SK-N-SH (cell line): ENCODE results near the gene FMOD. TPM values are rescaled to one million over a fixed set of nuclear protein-coding genes. Genes with fewer than 3 reads are reported as not detected.

ENCODE experiments used
- CTCF ChIA-PET: fragments of 300-600, 350-600 bp; formaldehyde crosslinking; extraction: SDS; loops from one replicate; lab custom pipeline; 2021; lab: Yijun Ruan, JAX
- POLR2A ChIA-PET: fragments of 350-600 bp; sonication (Branson Sonifier 250); formaldehyde crosslinking; extraction: SDS; loops from one replicate; lab custom pipeline; 2020; ENCODE audit warnings: antibody characterized with exemption, inconsistent platforms; lab: Yijun Ruan, JAX
- DNase-seq: peaks from one replicate; pipeline ENCODE4 v3.0.0; 2012
- H2AFZ ChIP-seq: fragments of 200-600 bp; sonication (generic); 2 replicates; pipeline ENCODE4 v1.8.1; 2016; ENCODE audit warnings: antibody characterized with exemption, mild to moderate bottlenecking, low read depth
- H3F3A ChIP-seq: fragments of 200-600 bp; sonication (generic); replicated peaks from 2 replicates; pipeline ENCODE3; 2016; ENCODE audit warnings: antibody characterized with exemption, mild to moderate bottlenecking; ENCODE audit not compliant: insufficient read depth
- H3K27ac ChIP-seq, 2 experiments: fragments of 200-500 bp in 1 of 2; fragments of 200-600 bp in 1 of 2; sonication (Bioruptor generic) in 1 of 2; sonication (generic), shearing (Covaris generic) in 1 of 2; 2 replicates each; pipeline versions ENCODE4 v1.5.1 to v1.6.1; 2014 to 2016; ENCODE audit warnings: low read depth in 2 of 2, inconsistent platforms in 1 of 2, low read length in 1 of 2, mild to moderate bottlenecking in 1 of 2, mixed read lengths in 1 of 2
- H3K27me3 ChIP-seq: fragments of 200-600 bp; sonication (generic), shearing (Covaris generic); 2 replicates; pipeline ENCODE4 v1.6.1; 2016; ENCODE audit warnings: mixed run types; ENCODE audit not compliant: insufficient read depth
- H3K36me3 ChIP-seq, 2 experiments: fragments of 200-500 bp in 1 of 2; fragments of 200-600 bp in 1 of 2; sonication (Bioruptor generic) in 1 of 2; sonication (generic) in 1 of 2; replicated peaks in 1 of 2; 2 replicates each; pipeline versions ENCODE3 to v1.5.1; 2014 to 2016; ENCODE audit warnings: low read length in 1 of 2, mild to moderate bottlenecking in 1 of 2; ENCODE audit not compliant: insufficient read depth in 2 of 2, control insufficient read depth in 1 of 2
- H3K4me1 ChIP-seq, 2 experiments: fragments of 200-500 bp in 1 of 2; fragments of 200-600 bp in 1 of 2; sonication (Bioruptor generic) in 1 of 2; sonication (generic), shearing (Covaris generic) in 1 of 2; 2 replicates each; pipeline versions ENCODE4 v1.5.1 to v1.6.1; 2014 to 2016; ENCODE audit warnings: low read depth in 1 of 2, low read length in 1 of 2, mixed run types in 1 of 2; ENCODE audit not compliant: insufficient read depth in 2 of 2, control insufficient read depth in 1 of 2
- H3K4me2 ChIP-seq: fragments of 200-600 bp; sonication (generic), shearing (Covaris generic); 2 replicates; pipeline ENCODE4 v1.6.1; 2017; ENCODE audit warnings: mixed run types
- H3K4me3 ChIP-seq, 2 experiments: fragments of 200-500 bp in 1 of 2; fragments of 200-600 bp in 1 of 2; sonication (Bioruptor generic) in 1 of 2; sonication (generic), shearing (Covaris generic) in 1 of 2; 2 replicates each; pipeline versions ENCODE4 v1.5.1 to v1.8.1; 2014 to 2016; ENCODE audit warnings: low read depth in 2 of 2, inconsistent platforms in 1 of 2, low read length in 1 of 2, mild to moderate bottlenecking in 1 of 2, mixed read lengths in 1 of 2, moderate library complexity in 1 of 2
- H3K79me2 ChIP-seq: fragments of 200-600 bp; sonication (generic); 2 replicates; pipeline ENCODE4 v1.8.1; 2017; ENCODE audit warnings: mild to moderate bottlenecking; ENCODE audit not compliant: insufficient read depth
- H3K9ac ChIP-seq: fragments of 200-600 bp; sonication (generic); 2 replicates; pipeline ENCODE4 v1.6.1; 2017; ENCODE audit warnings: mixed run types
- H3K9me2 ChIP-seq: fragments of 200-600 bp; sonication (generic); 2 replicates; pipeline ENCODE4 v1.6.1; 2017; ENCODE audit warnings: mixed run types
- H3K9me3 ChIP-seq: fragments of 200-600 bp; sonication (generic); 2 replicates; pipeline ENCODE4 v1.6.1; 2017; ENCODE audit warnings: mixed run types, mild to moderate bottlenecking, moderate library complexity
- H4K20me1 ChIP-seq: fragments of 200-600 bp; sonication (generic); 2 replicates; pipeline ENCODE4 v1.6.1; 2017; ENCODE audit warnings: mild to moderate bottlenecking, mixed run types; ENCODE audit not compliant: insufficient read depth
- CHD2 ChIP-seq: fragments of 150-350 bp; IDR thresholded peaks from 2 replicates; pipeline ENCODE4 v1.6.1; 2018; ENCODE audit warnings: low read length; ENCODE audit not compliant: partially characterized antibody
- CTCF ChIP-seq: fragments of 200-600 bp; sonication (generic); IDR thresholded peaks from 2 replicates; pipeline ENCODE4 v1.6.1; 2017; ENCODE audit warnings: antibody characterized with exemption, mild to moderate bottlenecking, moderate library complexity
- ELF1 ChIP-seq: IDR thresholded peaks from 2 replicates; pipeline ENCODE4 v1.4.0; 2012
- EP300 ChIP-seq, 2 experiments: IDR thresholded peaks; 2 replicates each; pipeline versions ENCODE4 v1.4.0 to v1.6.1; 2012; ENCODE audit warnings: borderline replicate concordance in 1 of 2, low read depth in 1 of 2, low read length in 1 of 2
- JUND ChIP-seq: IDR thresholded peaks from 2 replicates; pipeline ENCODE4 v1.4.0; 2012
- NRF1 ChIP-seq: IDR thresholded peaks from 2 replicates; pipeline ENCODE4 v1.6.1; 2012; ENCODE audit warnings: low read depth, mild to moderate bottlenecking, low read length
- RAD21 ChIP-seq: IDR thresholded peaks from 2 replicates; pipeline ENCODE4 v1.6.1; 2012; ENCODE audit warnings: mild to moderate bottlenecking, low read length
- RCOR1 ChIP-seq: fragments of 150-350 bp; IDR thresholded peaks from 2 replicates; pipeline ENCODE4 v1.6.1; 2017; ENCODE audit warnings: antibody characterized with exemption, low read length
- REST ChIP-seq: IDR thresholded peaks from 2 replicates; pipeline ENCODE4 v1.6.1; 2012; ENCODE audit warnings: mild to moderate bottlenecking, low read depth, low read length, moderate library complexity
- RFX5 ChIP-seq: IDR thresholded peaks from 2 replicates; pipeline ENCODE4 v1.6.1; 2012; ENCODE audit warnings: mild to moderate bottlenecking, improper control_type of control experiment, low read length
- RXRA ChIP-seq: IDR thresholded peaks from 2 replicates; pipeline ENCODE4 v1.4.0; 2012; ENCODE audit warnings: low read depth, mild to moderate bottlenecking, borderline replicate concordance
- SIN3A ChIP-seq: IDR thresholded peaks from 2 replicates; pipeline ENCODE4 v1.6.1; 2012; ENCODE audit warnings: low read depth, mild to moderate bottlenecking, low read length, moderate library complexity, borderline replicate concordance
- SMC3 ChIP-seq: IDR thresholded peaks from 2 replicates; pipeline ENCODE4 v1.6.1; 2012; ENCODE audit warnings: low read depth, low read length, improper control_type of control experiment
- TAF1 ChIP-seq: IDR thresholded peaks from 2 replicates; pipeline ENCODE4 v1.6.1; 2012; ENCODE audit warnings: low read depth, mild to moderate bottlenecking, low read length, moderate library complexity, borderline replicate concordance
- TCF12 ChIP-seq: IDR thresholded peaks from 2 replicates; pipeline ENCODE4 v1.4.0; 2012
- TEAD4 ChIP-seq: IDR thresholded peaks from 2 replicates; pipeline ENCODE4 v1.4.0; 2012; ENCODE audit warnings: mild to moderate bottlenecking, borderline replicate concordance; ENCODE audit not compliant: insufficient read depth
- YY1 ChIP-seq: IDR thresholded peaks from 2 replicates; pipeline ENCODE4 v1.4.0; 2012; ENCODE audit warnings: low read depth, mild to moderate bottlenecking
- WGBS: methylation state at CpG from one replicate; pipeline ENCODE4 v1.1.6; 2017; ENCODE audit warnings: low lambda C conversion rate; 5-methylcytosine and 5-hydroxymethylcytosine counted together
- polyA plus RNA-seq, 3 experiments: library from polyadenylated mRNA; depleted of rRNA; stranded (reverse); fragments of >200 nt; gene quantifications; 2 replicates each; pipeline ENCODE4 v1.2.3, GENCODE V29; 2012

FMOD gene
- polyA plus RNA-seq, 1 of the 3 experiments (the other 2 are of a cell fraction): not detected

GRCh38 chr1:203368624-203369451 lies 17.9 kb upstream of the FMOD start:
- H3K9me3 ChIP-seq: no peaks in the 10 kb centered on the region
- no peaks in the 10 kb centered on the region for H3K36me3 ChIP-seq
- no peaks in the 10 kb centered on the region for H3F3A ChIP-seq
- peaks cover 0 to 17% of the 10 kb centered on the region in 2 experiments; a peak in 2 of 4 replicates for H3K4me1 ChIP-seq
- ChIA-PET CTCF (interaction anchor here (1.1 to 11.8 kb wide), 5 partner anchors 29 to 332 kb away, joined by 3 to 157 read pairs (median 6); no protein-coding TSS in a partner anchor), POLR2A (no interaction called here)
- DNase-seq: no peak
- H3K79me2 ChIP-seq: no peaks in the 10 kb centered on the region
- TF ChIP-seq SMC3 (0 out of 2 replicates have a peak, but pooled peaks have one; percentile 8), CTCF (peak; percentile 19; the same call in 1 of the 2 replicates), TCF12 (no peak)
- WGBS: 62% methylated on average over 5 of the region's 6 CpGs
- H3K4me3 ChIP-seq: no peak overlapping the region
- no peak overlapping the region for H2AFZ ChIP-seq
- H3K9me2 ChIP-seq: no peaks in the 10 kb centered on the region
- no peak overlapping the region for H3K4me2 ChIP-seq
- no peak overlapping the region for H3K27ac ChIP-seq
- no peaks in the 10 kb centered on the region for H4K20me1 ChIP-seq
- peaks cover 12% of the 10 kb centered on the region for H3K27me3 ChIP-seq
- no peak overlapping the region for H3K9ac ChIP-seq

- H3K4me3 ChIP-seq: no peak overlapping the region
- no peaks in the 10 kb centered on the region for H3K36me3 ChIP-seq
- ChIA-PET POLR2A (no interaction called here), CTCF (interaction anchor here (1.7 to 11.8 kb wide), 3 partner anchors 27 to 334 kb away, joined by 6 to 157 read pairs (median 7); no protein-coding TSS in a partner anchor)
- no peaks in the 10 kb centered on the region for H3F3A ChIP-seq
- H3K9ac ChIP-seq: no peak overlapping the region
- no peaks in the 10 kb centered on the region for H3K9me3 ChIP-seq
- H3K27me3 ChIP-seq: peaks cover 12% of the 10 kb centered on the region
- no peak for DNase-seq
- no peaks in the 10 kb centered on the region for H3K79me2 ChIP-seq
- H3K4me2 ChIP-seq: no peak overlapping the region
- H3K4me1 ChIP-seq: peaks cover 0 to 27% of the 10 kb centered on the region in 2 experiments; a peak in 2 of 4 replicates
- no peaks in the 10 kb centered on the region for H4K20me1 ChIP-seq
- no peak overlapping the region for H2AFZ ChIP-seq
- no peak for TF ChIP-seq RFX5
- no peak for TF ChIP-seq CHD2
- TF ChIP-seq SIN3A: no peak
- no peak for TF ChIP-seq TEAD4
- no peak for TF ChIP-seq REST
- TF ChIP-seq RAD21: no peak
- TF ChIP-seq RCOR1: no peak
- TF ChIP-seq JUND: no peak
- no peak for TF ChIP-seq TAF1
- no peak for TF ChIP-seq RXRA
- no peak for TF ChIP-seq ELF1
- no peak for TF ChIP-seq SMC3
- no peak for TF ChIP-seq TCF12
- no peak for TF ChIP-seq EP300 (IDR thresholded peaks at IDR 0.05; ENCODE audit: borderline replicate concordance in 1 of 2, low read depth in 1 of 2, low read length in 1 of 2)
- TF ChIP-seq YY1: no peak
- no peak for TF ChIP-seq NRF1
- no peaks in the 10 kb centered on the region for H3K9me2 ChIP-seq
- H3K27ac ChIP-seq: no peak overlapping the region
- 16% methylated on average over 3 of the region's 4 CpGs for WGBS
Observed at GRCh38 chr1:203367057-203367456, 16.1 kb upstream of the FMOD start.
